Subcutaneous adipose tissue (tissue), 4 donors: ENCODE measurements around the gene CARD11. TPM values are rescaled to one million over a fixed set of nuclear protein-coding genes. Genes with fewer than 3 reads are reported as not detected.

ENCODE experiments used
- CTCF ChIP-seq: fragments of 450-650 bp; IDR thresholded peaks from one replicate; pipeline ENCODE4 v1.5.1; 2016; ENCODE audit warnings: low read depth, mild to moderate bottlenecking, control low read depth, antibody characterized with exemption, moderate library complexity
- total RNA-seq, 4 donors: library from RNA; depleted of rRNA; stranded (reverse); fragments of >200 nt; gene quantifications; one replicate each; pipeline ENCODE4 v1.1.0, GENCODE V29; 2016

CARD11 gene
- total RNA-seq, 4 donors from 2014 or later, result 0.57 to 1.2 (median 0.77) TPM

DNA sequence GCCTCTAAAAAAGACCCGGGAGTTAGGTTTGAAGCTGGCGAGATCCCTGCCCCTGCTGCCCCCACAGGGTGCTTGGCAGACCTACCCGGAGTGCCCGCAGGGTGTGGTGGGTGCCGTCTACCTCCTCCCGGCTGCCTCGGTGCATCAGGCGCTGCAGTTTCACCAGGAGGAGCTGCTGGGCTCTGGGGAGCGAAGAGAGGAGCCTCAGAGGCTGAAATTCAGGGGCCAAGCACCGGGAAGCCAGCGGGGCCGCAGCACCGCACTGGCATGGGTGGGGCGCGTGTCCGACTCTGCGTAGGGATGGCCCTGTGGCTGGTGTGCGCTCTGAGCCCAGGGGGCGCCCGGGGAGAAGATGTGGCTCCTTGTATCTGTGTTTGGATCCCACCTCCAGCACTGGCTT is 125.3 kb downstream of the CARD11 start:
- no peak for TF ChIP-seq CTCF

DNA sequence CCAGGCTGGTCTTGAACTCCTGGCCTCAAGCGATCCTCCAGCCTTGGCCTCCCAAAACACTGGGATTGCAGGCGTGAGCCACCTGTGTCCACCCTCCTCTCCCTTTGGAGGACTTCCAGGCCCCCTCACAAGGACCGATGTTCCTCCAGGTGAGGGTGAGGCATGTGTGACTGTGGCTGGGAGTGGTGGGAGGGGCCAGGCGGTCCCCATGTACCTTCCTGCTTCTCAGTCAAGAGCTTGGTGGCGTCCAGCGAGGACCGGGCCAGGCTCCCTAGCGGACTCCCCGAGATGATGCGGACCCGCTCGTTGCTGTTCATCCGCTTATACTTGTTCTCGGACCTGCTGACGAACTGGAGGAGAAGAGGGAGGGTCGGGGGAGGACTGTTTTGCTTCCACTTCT is 128.6 kb downstream of the CARD11 start:
- TF ChIP-seq CTCF, result no peak

- TF ChIP-seq CTCF, result no peak
Measured at GRCh38 chr7:2913760-2914387, 129.8 kb downstream of the CARD11 start.

GRCh38 chr7:2912684-2913439 is 130.8 kb downstream of the CARD11 start:
- TF ChIP-seq CTCF, result no peak

DNA sequence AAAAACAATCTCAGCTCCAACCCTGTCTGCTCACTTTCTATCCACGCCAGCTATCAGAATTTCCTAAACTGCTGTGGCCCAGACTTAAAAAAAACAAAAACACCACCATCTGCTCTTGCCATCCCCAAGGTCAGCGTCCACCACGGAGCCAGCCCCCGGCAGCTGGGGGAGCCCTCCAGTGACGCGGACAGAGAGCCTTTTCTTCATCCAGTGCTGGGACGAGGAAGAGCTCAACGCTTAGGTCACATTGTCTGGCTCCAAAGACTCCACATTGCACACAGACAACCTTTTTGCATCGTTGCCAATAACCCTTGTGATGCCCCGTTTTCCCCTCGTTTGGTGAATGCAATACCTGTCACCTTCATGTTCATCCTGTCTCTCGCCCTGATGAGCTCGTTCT is 132.2 kb downstream of the CARD11 start:
- no peak for TF ChIP-seq CTCF

- TF ChIP-seq CTCF, result no peak
Measured at GRCh38 chr7:2909471-2910039, 134.1 kb downstream of the CARD11 start.

DNA sequence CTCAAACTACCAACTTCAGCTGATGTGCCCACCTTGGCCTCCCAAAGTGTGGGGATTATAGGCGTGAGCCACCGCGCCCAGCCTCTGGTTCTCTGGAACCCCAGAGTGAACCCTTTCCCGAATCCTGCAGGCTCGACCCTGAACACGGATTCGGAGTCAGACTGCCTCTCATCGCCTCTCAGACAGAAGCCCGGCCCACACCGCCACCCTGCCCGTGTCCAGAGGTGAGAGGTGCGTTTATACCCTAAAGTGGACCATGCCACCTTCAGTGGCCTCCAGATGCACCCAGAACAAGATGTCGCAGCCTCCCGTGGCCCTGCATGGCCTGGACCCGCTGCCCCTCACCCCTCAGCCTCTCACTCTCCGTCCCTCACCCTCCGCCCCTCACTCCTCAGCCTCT is 134.6 kb downstream of the CARD11 start:
- TF ChIP-seq CTCF, result no peak
